Natural killer cell (primary cell): Measurements from ENCODE around the gene THRB. TPM values are rescaled to one million over a fixed set of nuclear protein-coding genes. Genes with fewer than 3 reads are reported as not detected.

ENCODE experiments used
- ATAC-seq, 3 donors: fragments of 150-1000 bp in 2 of 3; fragments of 200-7000 bp in 1 of 3; cut with Tn5 transposase; 1 replicate in 1 of 3; 2 replicates in 2 of 3; pipeline ENCODE4 v1.10.0; 2021; ENCODE audit warnings: mild to moderate bottlenecking in 2 of 3, moderate library complexity in 2 of 3
- DNase-seq, 2 donors: peaks; one replicate each; pipeline versions ENCODE4 v3.0.0 to v3.0.0-alpha.2; 2013 to 2021; ENCODE audit warnings: mixed read lengths in 1 of 2
- H3K27ac ChIP-seq: one replicate; pipeline ENCODE4 v1.5.1; 2013; ENCODE audit warnings: mild to moderate bottlenecking, low read length
- H3K27me3 ChIP-seq: one replicate; pipeline ENCODE4 v1.6.1; 2013; ENCODE audit warnings: low read length; ENCODE audit not compliant: control insufficient read depth, insufficient read depth
- H3K36me3 ChIP-seq: one replicate; pipeline ENCODE4 v1.6.1; 2013; ENCODE audit warnings: low read length; ENCODE audit not compliant: control insufficient read depth, insufficient read depth
- H3K4me1 ChIP-seq: one replicate; pipeline ENCODE4 v1.6.1; 2013; ENCODE audit warnings: low read length; ENCODE audit not compliant: control insufficient read depth, insufficient read depth
- H3K4me3 ChIP-seq: one replicate; pipeline ENCODE4 v1.5.1; 2013; ENCODE audit warnings: low read length
- H3K9me3 ChIP-seq: one replicate; pipeline ENCODE4 v1.6.1; 2013; ENCODE audit warnings: low read length; ENCODE audit not compliant: control insufficient read depth, insufficient read depth
- H3K27ac Mint-ChIP-seq, 2 donors: one replicate each; pipeline ENCODE4 v1.8.0; 2022; ENCODE audit warnings: mild to moderate bottlenecking in 2 of 2, mixed read lengths in 2 of 2, moderate library complexity in 1 of 2
- H3K27me3 Mint-ChIP-seq, 2 donors: one replicate each; pipeline ENCODE4 v1.8.0; 2022; ENCODE audit warnings: low read depth in 2 of 2, mixed read lengths in 2 of 2
- H3K36me3 Mint-ChIP-seq: one replicate; pipeline ENCODE4 v1.8.0; 2022; ENCODE audit warnings: mixed read lengths
- H3K4me1 Mint-ChIP-seq, 2 donors: one replicate each; pipeline ENCODE4 v1.8.0; 2022; ENCODE audit warnings: mixed read lengths in 2 of 2
- H3K4me3 Mint-ChIP-seq: one replicate; pipeline ENCODE4 v1.8.0; 2022; ENCODE audit warnings: mild to moderate bottlenecking, moderate library complexity, mixed read lengths
- H3K9me3 Mint-ChIP-seq, 2 donors: one replicate each; pipeline ENCODE4 v1.8.0; 2022; ENCODE audit warnings: mixed read lengths in 2 of 2
- CTCF ChIP-seq: fragments of 200-600 bp; IDR thresholded peaks from one replicate; pipeline ENCODE4 v1.8.0; 2022; ENCODE audit warnings: antibody characterized with exemption
- WGBS: methylation state at CpG from one replicate; pipeline ENCODE4 v1.1.7; 2013; ENCODE audit warnings: missing lambda C conversion rate; ENCODE audit not compliant: insufficient coverage; 5-methylcytosine and 5-hydroxymethylcytosine counted together
- intact Hi-C: fragments of 100-400 bp; cut with micrococcal nuclease; formaldehyde crosslinking; loops from one replicate; pipeline ENCODE4 v1.14.2; 2022
- total RNA-seq, 4 donors: library from RNA; stranded (reverse); fragments of 120-200 nt in 1 of 4; gene quantifications; one replicate each; pipeline versions ENCODE4 v1.2.3 to v1.2.4, GENCODE V29; 2013 to 2022

THRB gene
- total RNA-seq, 3 donors from 2014 or later (not counting 1 experiment from before 2014, with no cell fraction given), result 0.05 TPM; not detected in 2

- Histone ChIP-seq H3K36me3 (no peaks in the 10 kb centered on the region), H3K4me3 (no peak overlapping the region), H3K9me3 (no peaks in the 10 kb centered on the region), H3K4me1 (no peaks in the 10 kb centered on the region), H3K27ac (no peak overlapping the region), H3K27me3 (no peaks in the 10 kb centered on the region)
- no peak for DNase-seq
- TF ChIP-seq CTCF, result no peak
- intact Hi-C loops, result no loop called here
- Mint-ChIP-seq H3K4me3 (no peak overlapping the region), H3K9me3 (peaks cover 3 to 5% of the 10 kb centered on the region in 2 donors), H3K36me3 (no peaks in the 10 kb centered on the region), H3K27me3 (no peaks in the 10 kb centered on the region), H3K27ac (no peak overlapping the region), H3K4me1 (no peaks in the 10 kb centered on the region)
- WGBS, result no CpG with 5 or more reads among the region's 1 CpG
- ATAC-seq, result no peak
These were observed 130.3 kb downstream of the THRB start for GRCh38 chr3:24364359-24364758.

- Histone ChIP-seq H3K9me3 (no peaks in the 10 kb centered on the region), H3K36me3 (no peaks in the 10 kb centered on the region), H3K4me1 (no peaks in the 10 kb centered on the region), H3K27me3 (no peaks in the 10 kb centered on the region), H3K4me3 (no peak overlapping the region), H3K27ac (no peak overlapping the region)
- Mint-ChIP-seq H3K4me3 (no peak overlapping the region), H3K27ac (no peak overlapping the region), H3K9me3 (peaks cover 7 to 8% of the 10 kb centered on the region in 2 donors), H3K27me3 (no peaks in the 10 kb centered on the region), H3K4me1 (no peaks in the 10 kb centered on the region), H3K36me3 (no peaks in the 10 kb centered on the region)
- DNase-seq (no peak), ATAC-seq (no peak)
- intact Hi-C loops, result no loop called here
- no CpG with 5 or more reads among the region's 1 CpG for WGBS
- TF ChIP-seq CTCF, result no peak
These were observed 131.4 kb downstream of the THRB start for GRCh38 chr3:24363242-24363641.

- no peak for DNase-seq
- no peak for TF ChIP-seq CTCF
- intact Hi-C loops, result no loop called here
- no peaks in the 10 kb centered on the region for H3K9me3 ChIP-seq
- no peaks in the 10 kb centered on the region for H3K27me3 Mint-ChIP-seq
- H3K36me3 Mint-ChIP-seq, result no peaks in the 10 kb centered on the region
- no peak overlapping the region for H3K27ac Mint-ChIP-seq
- peaks cover 6 to 7% of the 10 kb centered on the region in 2 donors for H3K9me3 Mint-ChIP-seq
- ATAC-seq, result no peak
- no peaks in the 10 kb centered on the region for H3K27me3 ChIP-seq
- H3K36me3 ChIP-seq, result no peaks in the 10 kb centered on the region
- no peaks in the 10 kb centered on the region for H3K4me1 Mint-ChIP-seq
- H3K4me3 Mint-ChIP-seq, result no peak overlapping the region
- no peak overlapping the region for H3K27ac ChIP-seq
- WGBS, result no CpG with 5 or more reads among the region's 2 CpGs
- H3K4me3 ChIP-seq, result no peak overlapping the region
- no peaks in the 10 kb centered on the region for H3K4me1 ChIP-seq
These were observed 133.0 kb downstream of the THRB start for GRCh38 chr3:24361623-24362022.

- Histone ChIP-seq H3K36me3 (no peaks in the 10 kb centered on the region), H3K4me1 (no peaks in the 10 kb centered on the region), H3K9me3 (no peaks in the 10 kb centered on the region), H3K27me3 (no peaks in the 10 kb centered on the region), H3K27ac (no peak overlapping the region), H3K4me3 (no peak overlapping the region)
- peaks cover 6 to 7% of the 10 kb centered on the region in 2 donors for H3K9me3 Mint-ChIP-seq
- no peak for TF ChIP-seq CTCF
- ATAC-seq (no peak), DNase-seq (no peak)
- H3K27me3 Mint-ChIP-seq, result no peaks in the 10 kb centered on the region
- H3K4me1 Mint-ChIP-seq, result no peaks in the 10 kb centered on the region
- no peak overlapping the region for H3K4me3 Mint-ChIP-seq
- H3K36me3 Mint-ChIP-seq, result no peaks in the 10 kb centered on the region
- intact Hi-C loops, result no loop called here
- H3K27ac Mint-ChIP-seq, result no peak overlapping the region
These were observed 133.7 kb downstream of the THRB start for GRCh38 chr3:24360957-24361356.
